Astrocyte of the spinal cord (primary cell): ENCODE results near the gene BSN.

Source experiments
- DNase-seq: peaks from one replicate; pipeline ENCODE4 v3.0.0; 2011; ENCODE audit warnings: low read depth, low spot score
- H3K4me3 ChIP-seq: 2 replicates; pipeline ENCODE4 v1.5.1; 2011; ENCODE audit warnings: low read depth, mild to moderate bottlenecking, low read length, moderate library complexity
- CTCF ChIP-seq: IDR thresholded peaks from 2 replicates; pipeline ENCODE4 v1.5.1; 2012; ENCODE audit warnings: low read depth, mild to moderate bottlenecking, low read length, inconsistent platforms
- in situ Hi-C: cut with HindIII; loops from 2 replicates; pipeline ENCODE4 v1.10.0; 2017; ENCODE audit warnings: low sequenced_read_pairs

BSN gene

GRCh38 chr3:49518016-49518415 lies 36.3 kb upstream of the BSN start:
- no peak overlapping the region for H3K4me3 ChIP-seq
- no peak for DNase-seq
- TF ChIP-seq CTCF = no peak
- in situ Hi-C loops = no loop called here

GRCh38 chr3:49518441-49518840 lies 35.8 kb upstream of the BSN start:
- H3K4me3 ChIP-seq = no peak overlapping the region
- DNase-seq = no peak
- in situ Hi-C loops = no loop called here
- TF ChIP-seq CTCF = no peak

- no peak for TF ChIP-seq CTCF
- DNase-seq = no peak
- in situ Hi-C loops = no loop called here
- no peak overlapping the region for H3K4me3 ChIP-seq
Observed at GRCh38 chr3:49519296-49519695, 35.0 kb upstream of the BSN start.

GRCh38 chr3:49519916-49520385 lies 34.3 kb upstream of the BSN start:
- in situ Hi-C loops = no loop called here
- no peak for DNase-seq
- no peak overlapping the region for H3K4me3 ChIP-seq
- TF ChIP-seq CTCF = no peak

- in situ Hi-C loops = no loop called here
- no peak overlapping the region for H3K4me3 ChIP-seq
- DNase-seq = no peak
- no peak for TF ChIP-seq CTCF
Observed at GRCh38 chr3:49523756-49524747, 30.2 kb upstream of the BSN start.

GRCh38 chr3:49529567-49529966 lies 24.7 kb upstream of the BSN start:
- H3K4me3 ChIP-seq = no peak overlapping the region
- TF ChIP-seq CTCF = no peak
- in situ Hi-C loops = no loop called here
- no peak for DNase-seq
